ENCODE measurements around the gene GALNT10.

DNA sequence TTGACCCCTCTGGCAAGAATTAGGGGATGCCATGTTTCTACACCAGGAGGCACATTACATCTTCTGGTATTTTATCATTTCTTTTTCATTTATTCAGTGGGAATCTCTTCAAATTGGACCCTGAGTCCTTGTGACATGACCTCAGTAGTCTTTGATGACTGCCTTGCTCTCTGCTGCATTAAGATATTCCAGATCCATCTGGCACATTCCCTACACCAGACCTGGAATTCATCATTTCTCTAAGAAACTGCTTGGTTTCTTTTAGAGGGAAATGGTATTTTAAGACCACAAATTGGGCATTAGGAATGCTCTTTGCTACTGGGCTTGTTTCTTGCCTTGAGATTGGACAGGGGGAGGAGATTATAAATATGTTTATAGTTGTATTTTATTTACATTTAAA lies 61.0 kb downstream of the GALNT10 start:
- no peak for TF ChIP-seq EZH2phosphoT487 (IDR thresholded peaks at IDR 0.05; ENCODE audit: borderline replicate concordance, low read length)
- TF ChIP-seq, protein P1, sequence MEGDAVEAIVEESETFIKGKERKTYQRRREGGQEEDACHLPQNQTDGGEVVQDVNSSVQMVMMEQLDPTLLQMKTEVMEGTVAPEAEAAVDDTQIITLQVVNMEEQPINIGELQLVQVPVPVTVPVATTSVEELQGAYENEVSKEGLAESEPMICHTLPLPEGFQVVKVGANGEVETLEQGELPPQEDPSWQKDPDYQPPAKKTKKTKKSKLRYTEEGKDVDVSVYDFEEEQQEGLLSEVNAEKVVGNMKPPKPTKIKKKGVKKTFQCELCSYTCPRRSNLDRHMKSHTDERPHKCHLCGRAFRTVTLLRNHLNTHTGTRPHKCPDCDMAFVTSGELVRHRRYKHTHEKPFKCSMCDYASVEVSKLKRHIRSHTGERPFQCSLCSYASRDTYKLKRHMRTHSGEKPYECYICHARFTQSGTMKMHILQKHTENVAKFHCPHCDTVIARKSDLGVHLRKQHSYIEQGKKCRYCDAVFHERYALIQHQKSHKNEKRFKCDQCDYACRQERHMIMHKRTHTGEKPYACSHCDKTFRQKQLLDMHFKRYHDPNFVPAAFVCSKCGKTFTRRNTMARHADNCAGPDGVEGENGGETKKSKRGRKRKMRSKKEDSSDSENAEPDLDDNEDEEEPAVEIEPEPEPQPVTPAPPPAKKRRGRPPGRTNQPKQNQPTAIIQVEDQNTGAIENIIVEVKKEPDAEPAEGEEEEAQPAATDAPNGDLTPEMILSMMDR (IDR thresholded peaks at IDR 0.05; ENCODE audit: low read depth, low read length, poor library complexity, severe bottlenecking): no peak
